ENCODE measurements around the gene PNPLA8. TPM values are rescaled to one million over a fixed set of nuclear protein-coding genes. Genes with fewer than 3 reads are reported as not detected.

PNPLA8 gene
- total RNA-seq, 2 experiments from 2014 or later: 85.9 to 88.6 TPM

GRCh38 chr7:108480311-108480710 lies 45.6 kb downstream of the PNPLA8 start:
- Mint-ChIP-seq H3K27me3 (no peaks in the 10 kb centered on the region), H3K36me3 (ENCODE audit: low read depth) (peaks cover 81% of the 10 kb centered on the region), H3K4me3 (no peak overlapping the region), H3K27ac (no peak overlapping the region), H3K9me3 (no peaks in the 10 kb centered on the region), H3K4me1 (ENCODE audit: low read depth) (no peaks in the 10 kb centered on the region)
- POLR2A ChIA-PET: no interaction called here
- DNase-seq (no peak), ATAC-seq (ENCODE audit: poor library complexity) (no peak)
- no peak overlapping the region for H3K27ac ChIP-seq (ENCODE audit: low read depth in 1 of 2, low read length in 2 of 2)
- H3K4me1 ChIP-seq (ENCODE audit: insufficient read depth, low read length): no peaks in the 10 kb centered on the region
- peaks cover 27% of the 10 kb centered on the region for H3K36me3 ChIP-seq (ENCODE audit: insufficient read depth, low read length)
- no peak overlapping the region for H3K4me3 ChIP-seq (ENCODE audit: low read length)
- H3K9me3 ChIP-seq (ENCODE audit: control insufficient read depth in 1 of 2, insufficient read depth in 1 of 2, low read length in 2 of 2): no peaks in the 10 kb centered on the region
- intact Hi-C loops (cut with DNase I, micrococcal nuclease): no loop called here
- H3K27me3 ChIP-seq (ENCODE audit: control insufficient read depth in 1 of 2, insufficient read depth in 2 of 2, low read length in 2 of 2): no peaks in the 10 kb centered on the region
- CTCF ChIA-PET: no interaction called here
- no peak for TF ChIP-seq CTCF (IDR thresholded peaks at IDR 0.05)

DNA sequence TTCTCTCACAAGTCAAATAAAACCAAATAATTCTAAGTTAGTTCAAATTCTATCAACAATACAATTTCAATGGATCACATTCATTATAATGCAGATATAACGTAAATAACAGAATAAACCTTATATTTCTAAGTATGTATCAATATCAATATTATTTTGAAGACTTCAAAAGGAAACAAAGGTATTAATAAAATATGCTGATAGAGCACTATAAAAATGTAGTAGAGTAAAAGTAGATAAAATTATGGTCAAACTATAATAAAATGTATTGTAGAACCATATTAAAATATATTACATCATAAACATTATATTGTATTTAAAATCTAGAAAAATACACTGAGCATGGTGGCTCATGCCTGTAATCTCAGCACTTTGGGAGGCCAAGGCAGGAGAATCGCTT lies 46.2 kb downstream of the PNPLA8 start:
- intact Hi-C loops (cut with DNase I, micrococcal nuclease): no loop called here
- no peak overlapping the region for H3K27ac Mint-ChIP-seq
- CTCF ChIA-PET: no interaction called here
- Histone ChIP-seq H3K9me3 (ENCODE audit: control insufficient read depth in 1 of 2, insufficient read depth in 1 of 2, low read length in 2 of 2) (no peaks in the 10 kb centered on the region), H3K36me3 (ENCODE audit: insufficient read depth, low read length) (peaks cover 24% of the 10 kb centered on the region), H3K27me3 (ENCODE audit: control insufficient read depth in 1 of 2, insufficient read depth in 2 of 2, low read length in 2 of 2) (no peaks in the 10 kb centered on the region), H3K4me1 (ENCODE audit: insufficient read depth, low read length) (no peaks in the 10 kb centered on the region), H3K4me3 (ENCODE audit: low read length) (no peak overlapping the region), H3K27ac (ENCODE audit: low read depth in 1 of 2, low read length in 2 of 2) (no peak overlapping the region)
- no peak overlapping the region for H3K4me3 Mint-ChIP-seq
- H3K9me3 Mint-ChIP-seq: no peaks in the 10 kb centered on the region
- no peaks in the 10 kb centered on the region for H3K4me1 Mint-ChIP-seq (ENCODE audit: low read depth)
- no peak for TF ChIP-seq CTCF (IDR thresholded peaks at IDR 0.05)
- ATAC-seq (ENCODE audit: poor library complexity): no peak
- H3K27me3 Mint-ChIP-seq: no peaks in the 10 kb centered on the region
- POLR2A ChIA-PET: no interaction called here
- peaks cover 78% of the 10 kb centered on the region for H3K36me3 Mint-ChIP-seq (ENCODE audit: low read depth)
- no peak for DNase-seq

DNA sequence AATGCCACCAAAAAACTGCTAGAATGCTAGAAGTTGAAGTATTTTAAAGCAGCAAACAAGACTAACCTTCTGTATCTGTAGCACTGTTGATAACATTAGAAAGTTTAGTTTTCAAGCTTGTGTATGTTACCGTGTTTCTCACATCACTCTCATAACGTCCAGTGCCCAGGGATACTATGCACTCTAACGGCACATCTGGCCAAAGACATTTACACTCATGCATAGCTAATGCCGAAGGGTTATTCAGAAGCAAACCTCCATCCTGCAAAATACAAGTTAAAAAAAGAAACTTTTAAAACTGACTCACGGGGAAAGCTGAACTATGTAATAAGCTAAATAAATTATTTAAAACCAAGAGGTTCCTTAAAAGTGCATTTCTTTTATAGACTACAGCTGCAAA lies 46.8 kb downstream of the PNPLA8 start:
- peaks cover 79% of the 10 kb centered on the region for H3K36me3 Mint-ChIP-seq (ENCODE audit: low read depth)
- CTCF ChIA-PET: no interaction called here
- Histone ChIP-seq H3K4me3 (ENCODE audit: low read length) (no peak overlapping the region), H3K27ac (ENCODE audit: low read depth in 1 of 2, low read length in 2 of 2) (no peak overlapping the region), H3K36me3 (ENCODE audit: insufficient read depth, low read length) (peaks cover 26% of the 10 kb centered on the region), H3K27me3 (ENCODE audit: control insufficient read depth in 1 of 2, insufficient read depth in 2 of 2, low read length in 2 of 2) (no peaks in the 10 kb centered on the region), H3K4me1 (ENCODE audit: insufficient read depth, low read length) (no peaks in the 10 kb centered on the region), H3K9me3 (ENCODE audit: control insufficient read depth in 1 of 2, insufficient read depth in 1 of 2, low read length in 2 of 2) (no peaks in the 10 kb centered on the region)
- TF ChIP-seq CTCF (IDR thresholded peaks at IDR 0.05): no peak
- H3K4me3 Mint-ChIP-seq: no peak overlapping the region
- no peak for DNase-seq
- no peak for ATAC-seq (ENCODE audit: poor library complexity)
- POLR2A ChIA-PET: no interaction called here
- H3K27ac Mint-ChIP-seq: no peak overlapping the region
- H3K9me3 Mint-ChIP-seq: no peaks in the 10 kb centered on the region
- intact Hi-C loops (cut with DNase I, micrococcal nuclease): no loop called here
- H3K4me1 Mint-ChIP-seq (ENCODE audit: low read depth): no peaks in the 10 kb centered on the region
- no peaks in the 10 kb centered on the region for H3K27me3 Mint-ChIP-seq
